ENCODE results near the gene SCP2D1. TPM values are rescaled to one million over a fixed set of nuclear protein-coding genes. Genes with fewer than 3 reads are reported as not detected.

SCP2D1 gene
- polyA plus RNA-seq, 1 donor from 2014 or later, result not detected

- Histone ChIP-seq H2AFZ (ENCODE audit: low read depth, low read length) (no peak overlapping the region), H3K27me3 (ENCODE audit: insufficient read depth, low read depth, low read length) (no peaks in the 10 kb centered on the region), H3K79me2 (replicated peaks; ENCODE audit: insufficient read depth, low read length) (no peaks in the 10 kb centered on the region), H3K36me3 (ENCODE audit: insufficient read depth, low read length) (no peaks in the 10 kb centered on the region), H3K9me2 (ENCODE audit: insufficient read depth, low read length) (no peaks in the 10 kb centered on the region), H3K9ac (ENCODE audit: low read length) (no peak overlapping the region), H3K27ac (ENCODE audit: low read length) (no peak overlapping the region), H3F3A (ENCODE audit: insufficient read depth, low read length, poor library complexity, severe bottlenecking) (no peaks in the 10 kb centered on the region), H3K9me3 (ENCODE audit: low read length) (no peaks in the 10 kb centered on the region), H3K4me3 (ENCODE audit: low read length) (no peak overlapping the region), H3K4me2 (ENCODE audit: low read length) (no peak overlapping the region), H4K20me1 (ENCODE audit: insufficient read depth) (no peaks in the 10 kb centered on the region)
- TF ChIP-seq REST (IDR thresholded peaks at IDR 0.05; ENCODE audit: borderline replicate concordance) (no peak), POLR2AphosphoS5 (IDR thresholded peaks at IDR 0.05) (no peak), RAD21 (conservative IDR thresholded peaks at IDR 0.05) (no peak), EP300 (conservative IDR thresholded peaks at IDR 0.05; ENCODE audit: poor library complexity, severe bottlenecking) (no peak), EZH2 (IDR thresholded peaks at IDR 0.05; ENCODE audit: borderline replicate concordance, insufficient read depth, low read length, poor library complexity, severe bottlenecking) (no peak), MXI1 (conservative IDR thresholded peaks at IDR 0.05; ENCODE audit: poor library complexity, severe bottlenecking) (no peak), CTCF (IDR thresholded peaks at IDR 0.05; ENCODE audit: poor library complexity, severe bottlenecking) (no peak)
Observed at GRCh38 chr20:18857640-18858039, 44.1 kb downstream of the SCP2D1 start.

- H3K27me3 ChIP-seq (ENCODE audit: insufficient read depth, low read depth, low read length), result no peaks in the 10 kb centered on the region
- no peak overlapping the region for H3K9ac ChIP-seq (ENCODE audit: low read length)
- H3K27ac ChIP-seq (ENCODE audit: low read length), result no peak overlapping the region
- no peaks in the 10 kb centered on the region for H3K9me2 ChIP-seq (ENCODE audit: insufficient read depth, low read length)
- H4K20me1 ChIP-seq (ENCODE audit: insufficient read depth), result no peaks in the 10 kb centered on the region
- no peak for TF ChIP-seq SMC3 (conservative IDR thresholded peaks at IDR 0.05; ENCODE audit: poor library complexity)
- TF ChIP-seq EZH2 (IDR thresholded peaks at IDR 0.05; ENCODE audit: borderline replicate concordance, insufficient read depth, low read length, poor library complexity, severe bottlenecking), result no peak
- no peak for TF ChIP-seq EP300 (conservative IDR thresholded peaks at IDR 0.05; ENCODE audit: poor library complexity, severe bottlenecking)
- TF ChIP-seq RAD21 (conservative IDR thresholded peaks at IDR 0.05), result no peak
- TF ChIP-seq REST (IDR thresholded peaks at IDR 0.05; ENCODE audit: borderline replicate concordance), result no peak
- TF ChIP-seq TAF1 (IDR thresholded peaks at IDR 0.05; ENCODE audit: low read depth), result no peak
- no peaks in the 10 kb centered on the region for H3F3A ChIP-seq (ENCODE audit: insufficient read depth, low read length, poor library complexity, severe bottlenecking)
- no peak overlapping the region for H2AFZ ChIP-seq (ENCODE audit: low read depth, low read length)
- H3K9me3 ChIP-seq (ENCODE audit: low read length), result no peaks in the 10 kb centered on the region
- no peaks in the 10 kb centered on the region for H3K36me3 ChIP-seq (ENCODE audit: insufficient read depth, low read length)
- H3K4me3 ChIP-seq (ENCODE audit: low read length), result no peak overlapping the region
- H3K4me2 ChIP-seq (ENCODE audit: low read length), result no peak overlapping the region
- H3K79me2 ChIP-seq (replicated peaks; ENCODE audit: insufficient read depth, low read length), result no peaks in the 10 kb centered on the region
Observed at GRCh38 chr20:18858816-18859215, 45.2 kb downstream of the SCP2D1 start.

Other genes with a start within 250 kb of the SCP2D1 start
- 150 and 215 TPM in 2 replicates for gene SMIM26, start 246.4 kb upstream of the SCP2D1 start, polyA plus RNA-seq
- 337 and 352 TPM in 2 replicates for gene DTD1, start 225.7 kb upstream of the SCP2D1 start, polyA plus RNA-seq

Data from neural cell (in vitro differentiated cells).